ENCODE measurements around the gene NFIX.

- TF ChIP-seq GATA2 (IDR thresholded peaks at IDR 0.05; ENCODE audit: low read depth, low read length) = no peak
- TF ChIP-seq GATA3 (IDR thresholded peaks at IDR 0.05; ENCODE audit: low read depth, low read length) = no peak
Measured at GRCh38 chr19:13071444-13072187, 76.3 kb downstream of the NFIX start.
